ENCODE data around the gene CROCC2. TPM values are rescaled to one million over a fixed set of nuclear protein-coding genes. Genes with fewer than 3 reads are reported as not detected.

The CROCC2 gene
- total RNA-seq, 3 donors from 2014 or later: 0.07 to 0.19 TPM; not detected in 1

DNA sequence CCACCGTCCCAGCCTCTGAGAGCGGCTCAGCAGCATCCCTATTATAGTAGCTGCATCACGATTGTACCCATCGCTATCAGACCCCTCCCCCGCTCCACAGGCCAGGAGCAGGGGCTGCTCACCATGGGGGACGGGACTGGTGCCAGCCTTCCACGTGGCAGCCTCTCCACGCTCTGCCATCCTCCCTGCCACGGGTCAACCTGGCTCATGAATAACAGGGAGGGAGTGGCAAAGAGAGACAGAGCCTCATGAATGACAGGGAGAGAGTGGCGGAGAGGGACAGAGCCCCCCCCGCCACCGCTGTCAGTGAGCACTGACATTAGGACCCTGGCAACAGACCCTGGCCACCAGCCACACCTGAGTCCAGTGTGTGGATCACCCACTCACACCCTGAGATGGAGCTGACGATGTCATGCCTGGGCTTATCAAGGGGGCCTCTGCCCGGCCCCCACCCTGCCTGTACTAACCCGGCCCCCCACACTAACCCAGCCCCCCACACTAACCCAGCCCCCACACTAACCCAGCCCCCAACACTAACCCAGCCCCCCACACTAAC is 16.9 kb downstream of the CROCC2 start:
- Histone ChIP-seq H3K36me3 (ENCODE audit: low read depth) (no peaks in the 10 kb centered on the region), H3K4me1 (ENCODE audit: low read depth) (no peaks in the 10 kb centered on the region), H3K4me3 (no peak overlapping the region), H3K9me3 (no peaks in the 10 kb centered on the region)
- intact Hi-C loops (cut with DNase I, micrococcal nuclease): no loop called here
- peak in 1 of 3 donors; percentile 24 for DNase-seq
- no peak for TF ChIP-seq CTCF (IDR thresholded peaks at IDR 0.05)
- no peak for ATAC-seq

- peak in 1 of 3 donors; percentile 14 for DNase-seq
- intact Hi-C loops (cut with DNase I, micrococcal nuclease): no loop called here
Measured at GRCh38 chr2:240925191-240925567, 19.0 kb downstream of the CROCC2 start.

GRCh38 chr2:240925568-240926515 is 19.7 kb downstream of the CROCC2 start:
- peak; percentile 32 for ATAC-seq
- Histone ChIP-seq H3K36me3 (ENCODE audit: low read depth) (no peaks in the 10 kb centered on the region), H3K9me3 (no peaks in the 10 kb centered on the region), H3K4me3 (no peak overlapping the region), H3K4me1 (ENCODE audit: low read depth) (no peaks in the 10 kb centered on the region)
- no peak for TF ChIP-seq CTCF (IDR thresholded peaks at IDR 0.05)
- peak in 1 of 3 donors; percentile 45 for DNase-seq
- intact Hi-C loops (cut with DNase I, micrococcal nuclease): no loop called here

More at GRCh38 chr2:240925191-240925567, 19.0 kb downstream of the CROCC2 start:
- H3K9me3 ChIP-seq: no peaks in the 10 kb centered on the region
- no peaks in the 10 kb centered on the region for H3K36me3 ChIP-seq (ENCODE audit: low read depth)
- H3K4me3 ChIP-seq: no peak overlapping the region
- no peaks in the 10 kb centered on the region for H3K4me1 ChIP-seq (ENCODE audit: low read depth)
- ATAC-seq: no peak
- TF ChIP-seq CTCF (IDR thresholded peaks at IDR 0.05): no peak

- TF ChIP-seq CTCF (IDR thresholded peaks at IDR 0.05): no peak
- intact Hi-C loops (cut with DNase I, micrococcal nuclease): no loop called here
- Histone ChIP-seq H3K4me1 (ENCODE audit: low read depth) (no peaks in the 10 kb centered on the region), H3K36me3 (ENCODE audit: low read depth) (no peaks in the 10 kb centered on the region), H3K9me3 (no peaks in the 10 kb centered on the region), H3K4me3 (no peak overlapping the region)
- DNase-seq (peak in 2 of 3 donors; percentile 23 to 44), ATAC-seq (peak; percentile 41)
Measured at GRCh38 chr2:240926516-240927389, 20.6 kb downstream of the CROCC2 start.

DNA sequence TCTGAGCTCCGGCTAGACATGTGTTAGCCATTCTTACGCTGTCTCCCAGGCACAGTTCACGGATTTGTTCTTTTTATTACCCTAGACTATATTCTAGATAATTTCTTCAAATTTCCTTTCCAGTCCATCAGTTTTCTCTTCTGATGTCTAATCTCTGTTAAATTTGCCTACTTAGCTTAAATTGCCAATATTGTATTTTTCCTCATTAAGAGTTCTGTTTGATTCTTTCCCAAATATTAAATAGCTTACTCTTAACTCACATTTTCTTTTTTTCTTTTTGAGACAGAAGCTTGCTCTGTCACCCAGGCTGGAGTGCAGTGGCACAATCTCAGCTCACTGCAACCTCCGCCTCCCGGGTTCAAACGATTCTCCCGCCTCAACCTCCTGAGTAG is 21.2 kb downstream of the CROCC2 start:
- H3K4me3 ChIP-seq: no peak overlapping the region
- DNase-seq (no peak), ATAC-seq (no peak)
- no peaks in the 10 kb centered on the region for H3K4me1 ChIP-seq (ENCODE audit: low read depth)
- TF ChIP-seq CTCF (IDR thresholded peaks at IDR 0.05): no peak
- H3K9me3 ChIP-seq: no peaks in the 10 kb centered on the region
- intact Hi-C loops (cut with DNase I, micrococcal nuclease): no loop called here
- H3K36me3 ChIP-seq (ENCODE audit: low read depth): no peaks in the 10 kb centered on the region

Data from mucosa of descending colon (tissue), 3 donors.